Activated CD4-positive, CD25-positive, alpha-beta regulatory T cell treated with anti-CD3 and anti-CD28 coated beads, Interleukin-2, amount 50 U/mL, for 16 hours (primary cell): ENCODE results near the gene TMEM134.
"Not testable (repeated sequence)": the region's sequence is repeated elsewhere in the genome, so short reads cannot be mapped to it uniquely, and the experiment has no call there.

ENCODE experiments used
- DNase-seq: peaks from one replicate; pipeline ENCODE4 v3.0.0-alpha.2; 2020; ENCODE audit warnings: low read depth, low spot score

TMEM134 gene, protein sequence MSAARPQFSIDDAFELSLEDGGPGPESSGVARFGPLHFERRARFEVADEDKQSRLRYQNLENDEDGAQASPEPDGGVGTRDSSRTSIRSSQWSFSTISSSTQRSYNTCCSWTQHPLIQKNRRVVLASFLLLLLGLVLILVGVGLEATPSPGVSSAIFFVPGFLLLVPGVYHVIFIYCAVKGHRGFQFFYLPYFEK

DNA sequence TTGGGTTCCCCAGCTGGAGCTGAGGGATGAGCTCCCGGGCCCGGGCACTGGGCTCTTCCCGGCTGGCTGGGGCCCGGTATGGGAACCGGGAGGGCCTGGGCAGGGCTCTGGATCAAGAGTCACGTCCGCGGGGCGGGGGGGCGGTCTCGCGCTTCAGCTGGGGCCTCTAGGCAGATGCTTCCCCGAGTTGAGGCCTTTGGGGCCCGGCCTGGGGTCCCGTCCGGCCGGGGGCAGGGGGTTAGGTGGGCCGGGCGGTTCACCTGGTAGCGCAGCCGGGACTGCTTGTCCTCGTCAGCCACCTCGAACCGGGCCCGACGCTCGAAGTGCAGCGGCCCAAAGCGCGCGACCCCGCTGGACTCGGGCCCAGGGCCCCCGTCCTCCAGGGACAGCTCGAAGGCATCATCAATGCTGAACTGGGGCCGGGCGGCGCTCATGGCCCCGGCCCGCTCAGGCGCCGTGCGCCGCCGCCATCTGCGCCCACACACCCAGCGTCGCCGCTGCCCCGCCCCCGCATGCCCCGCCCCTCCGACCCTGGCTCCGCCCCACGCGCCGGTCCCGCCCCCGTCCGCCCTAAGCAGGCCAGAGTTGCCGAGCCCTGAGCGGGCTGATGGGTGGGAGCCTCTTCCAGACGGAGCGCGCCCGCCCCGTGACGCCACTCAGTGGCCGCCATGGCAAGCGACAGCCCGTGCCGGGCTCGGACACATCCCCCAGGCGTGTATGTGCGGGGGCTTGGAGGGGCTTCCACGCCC is at the start of gene TMEM134:
Gene TMEM134 (minus strand): TSS at position 493 of the 749 bp plus-strand sequence. CDS start 59 bp downstream, at position 434.
- DNase-seq, result peak; percentile 85

DNA sequence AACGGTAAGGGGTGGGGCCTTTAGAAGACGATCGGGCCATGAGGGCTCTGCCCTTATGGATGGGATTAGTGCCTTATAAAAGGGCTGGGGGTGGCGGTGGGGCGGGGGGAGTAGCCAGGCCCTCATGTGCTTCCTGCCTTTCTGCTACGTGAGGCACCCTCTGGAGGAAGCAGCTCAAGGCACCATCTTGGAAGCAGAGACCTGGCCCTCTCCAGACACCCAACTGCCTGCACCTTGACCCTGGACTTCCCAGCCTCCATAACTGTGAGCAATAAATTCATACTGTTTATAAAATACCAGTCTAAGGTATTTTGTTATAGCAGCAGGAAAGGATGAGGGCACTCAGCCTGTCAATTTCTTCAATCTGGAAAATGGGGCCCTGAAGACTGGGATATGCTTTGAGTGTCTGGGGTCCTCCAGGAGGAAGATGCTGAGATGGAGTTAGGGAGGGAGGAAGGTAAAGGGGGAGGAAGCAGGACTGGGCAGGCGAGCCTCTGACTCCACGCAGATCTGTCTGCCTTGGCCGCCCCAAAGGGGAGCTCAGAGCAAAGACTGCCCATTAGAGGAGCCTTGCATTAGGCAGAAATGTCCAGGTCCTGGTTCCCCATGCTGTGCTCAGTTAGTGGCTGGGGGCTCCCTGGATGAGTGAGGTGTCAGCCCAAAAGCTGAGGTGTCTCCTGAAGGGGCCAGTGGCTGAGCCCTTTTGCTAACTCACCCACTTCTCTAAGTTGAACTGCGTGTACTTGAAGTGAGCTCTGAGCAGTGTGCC is 48.9 kb upstream of the TMEM134 start:
- DNase-seq, result no peak

DNA sequence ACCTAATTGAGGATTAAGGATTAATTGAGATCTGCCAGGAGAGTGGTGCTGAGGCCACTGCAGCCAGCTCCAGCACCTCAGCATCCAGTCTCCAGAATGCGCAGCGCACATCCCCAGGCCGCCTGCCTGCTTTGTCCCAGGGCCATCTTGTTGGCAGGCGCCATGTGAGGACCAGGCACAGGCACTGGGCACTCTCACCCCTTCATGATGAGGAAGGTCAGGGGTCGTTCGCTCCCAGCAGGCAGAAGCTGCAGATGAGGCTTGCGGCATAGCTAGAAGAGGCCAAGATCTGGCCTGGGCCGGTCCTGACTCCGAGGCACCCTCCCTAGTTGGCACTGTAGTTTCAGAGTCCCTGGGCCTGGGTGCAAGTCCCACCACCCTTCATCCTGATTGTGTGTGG is 47.8 kb upstream of the TMEM134 start:
- no peak for DNase-seq

DNA sequence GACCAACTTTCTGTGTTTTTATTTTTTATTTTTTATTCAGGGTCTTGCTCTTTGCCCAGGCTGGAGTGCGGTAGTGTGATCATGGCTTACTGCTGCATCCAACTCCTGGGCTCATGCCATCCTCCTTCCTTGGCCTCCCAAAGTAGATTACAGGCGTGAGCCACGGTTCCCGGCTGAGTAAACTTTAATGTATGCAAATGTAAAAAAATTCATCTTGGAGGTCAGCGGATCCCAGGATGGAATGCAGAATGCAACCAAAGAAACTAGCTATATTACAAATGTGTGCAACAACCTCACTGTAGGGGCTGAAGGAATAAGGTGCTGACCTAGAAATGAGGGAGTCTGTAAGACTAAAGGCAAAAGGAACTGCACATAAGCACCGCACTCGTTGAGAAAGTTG is 45.1 kb upstream of the TMEM134 start:
- DNase-seq, result no peak

DNA sequence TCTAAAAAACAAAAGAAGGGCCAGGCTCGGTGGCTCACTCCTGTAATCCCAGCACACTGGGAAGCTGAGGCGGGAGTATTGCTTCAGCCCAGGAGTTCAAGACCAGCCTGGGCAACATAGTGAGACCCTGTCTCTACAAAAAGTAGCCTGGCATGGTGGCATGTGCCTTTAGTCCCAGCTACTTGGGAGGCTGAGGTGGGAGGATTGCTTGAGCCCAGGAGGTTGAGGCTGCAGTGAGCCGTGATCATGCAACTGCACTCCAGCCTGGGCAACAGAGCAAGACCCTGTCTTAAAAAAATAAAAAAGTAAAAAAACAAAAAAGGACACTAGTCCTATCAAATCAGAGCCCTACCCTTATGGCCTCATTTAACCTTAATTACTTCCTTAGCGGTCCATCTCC is 42.5 kb upstream of the TMEM134 start:
- DNase-seq, result not testable (repeated sequence)

DNA sequence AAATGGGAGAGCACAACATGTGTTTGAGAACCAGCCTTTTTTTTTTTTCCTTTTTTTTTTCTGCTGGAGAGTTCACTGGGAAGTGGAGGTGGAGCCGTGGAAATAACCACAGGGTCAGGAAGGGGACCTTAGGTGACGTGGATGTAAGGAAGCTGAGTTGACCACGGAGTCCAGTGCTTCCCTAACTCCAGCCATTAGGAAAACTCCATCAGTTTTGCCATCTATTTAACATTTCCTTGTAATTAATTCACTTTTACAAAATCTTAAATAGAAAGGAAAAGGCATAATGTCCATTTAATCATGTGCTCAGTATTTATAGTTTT is 40.9 kb upstream of the TMEM134 start:
- DNase-seq, result no peak

DNA sequence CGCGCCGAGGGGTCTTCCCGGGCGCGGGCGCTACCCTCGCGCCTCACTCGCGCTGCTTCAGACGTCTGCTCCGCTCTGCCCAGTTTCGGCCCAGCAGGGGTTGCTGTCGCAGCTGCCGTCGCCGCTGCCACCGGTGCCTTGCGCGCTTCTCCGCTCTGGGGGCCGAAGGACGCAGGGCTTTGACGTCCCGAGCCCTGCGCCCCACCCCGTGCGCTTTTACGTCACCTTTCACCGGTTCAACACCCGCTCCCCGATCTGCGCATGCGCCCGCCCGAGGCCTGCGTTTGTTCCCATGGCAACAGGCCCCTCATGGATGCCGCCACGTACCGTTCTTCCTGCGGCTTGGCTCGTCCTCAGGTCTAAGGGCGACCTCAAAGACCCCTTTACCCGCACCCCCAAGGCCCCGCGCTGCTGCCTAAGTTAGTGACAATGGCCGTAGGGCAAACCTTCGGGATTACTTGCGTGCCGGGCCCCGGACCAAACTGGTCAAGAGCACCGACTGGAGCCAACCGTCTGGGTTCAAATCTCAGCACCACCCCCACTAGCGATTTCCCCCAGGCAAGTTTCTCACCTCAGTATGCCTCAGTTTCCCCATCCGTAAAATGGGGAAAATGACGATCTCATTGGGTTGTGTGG is 39.6 kb upstream of the TMEM134 start:
- DNase-seq, result peak; percentile 98

DNA sequence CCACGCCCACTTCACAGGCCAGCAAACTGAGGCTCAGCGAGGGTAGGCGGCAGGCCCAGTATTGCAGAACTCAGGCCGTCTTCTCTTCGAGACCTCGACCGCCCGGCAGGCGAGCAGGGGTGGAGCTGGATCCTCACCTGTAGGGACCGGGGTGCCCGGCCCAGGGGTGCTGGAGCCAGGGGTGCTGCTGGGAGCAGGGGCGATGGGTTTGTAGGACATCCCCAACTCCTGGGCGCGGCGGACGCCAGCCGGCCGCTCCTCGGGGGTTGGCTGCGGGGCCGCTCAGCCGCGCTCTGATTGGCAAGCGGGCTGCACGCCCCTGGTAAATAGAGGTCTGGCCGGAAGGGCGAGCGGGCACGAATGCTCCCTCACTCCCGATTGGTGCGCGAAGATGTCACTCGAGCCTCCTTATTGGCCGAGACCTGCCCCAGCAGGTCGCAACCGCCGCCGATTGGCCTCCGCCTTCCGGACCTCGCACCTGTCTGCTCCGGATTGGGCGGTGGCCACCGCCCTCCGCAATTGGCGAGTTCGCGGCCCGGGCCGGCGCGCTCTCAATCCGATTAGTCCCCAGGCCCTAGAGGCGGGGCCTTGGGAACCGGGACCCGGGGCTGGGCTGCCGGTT is 38.9 kb upstream of the TMEM134 start, which contains the start of gene CDK2AP2:
Gene CDK2AP2 (minus strand): TSS at position 299 of the 622 bp plus-strand sequence. CDS start 80 bp downstream, at position 219.
- peak; percentile 94 for DNase-seq

DNA sequence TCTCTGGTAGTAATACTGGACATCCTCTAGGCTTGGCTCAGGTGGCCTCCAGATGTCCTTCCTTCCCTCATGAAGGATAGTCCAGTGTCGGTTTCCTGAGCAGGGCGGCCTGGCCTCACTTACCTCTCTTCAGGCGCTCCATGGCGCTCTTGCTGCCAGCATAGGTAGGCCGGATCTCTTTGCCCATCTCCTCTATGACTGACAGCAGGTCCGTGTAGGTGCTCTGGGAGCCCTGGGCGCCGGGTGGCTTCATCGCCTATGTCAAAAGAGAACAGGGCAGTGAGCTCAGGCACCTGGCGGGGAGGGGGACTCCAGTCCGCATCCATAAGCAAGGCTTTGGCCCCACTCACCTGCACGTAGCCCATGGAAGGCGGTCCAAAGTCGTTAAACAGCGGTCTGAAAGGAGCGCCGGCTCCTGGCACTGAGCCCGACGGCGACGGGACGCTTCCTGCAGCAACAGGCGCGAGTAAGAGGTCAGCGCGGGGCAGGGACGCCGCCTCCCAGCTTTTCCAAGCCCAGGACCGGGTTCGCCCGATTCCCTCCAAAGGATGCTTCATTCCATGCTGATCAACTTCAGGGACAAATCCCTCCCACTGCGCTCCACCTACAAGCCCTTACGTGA is 38.3 kb upstream of the TMEM134 start:
- no peak for DNase-seq

DNA sequence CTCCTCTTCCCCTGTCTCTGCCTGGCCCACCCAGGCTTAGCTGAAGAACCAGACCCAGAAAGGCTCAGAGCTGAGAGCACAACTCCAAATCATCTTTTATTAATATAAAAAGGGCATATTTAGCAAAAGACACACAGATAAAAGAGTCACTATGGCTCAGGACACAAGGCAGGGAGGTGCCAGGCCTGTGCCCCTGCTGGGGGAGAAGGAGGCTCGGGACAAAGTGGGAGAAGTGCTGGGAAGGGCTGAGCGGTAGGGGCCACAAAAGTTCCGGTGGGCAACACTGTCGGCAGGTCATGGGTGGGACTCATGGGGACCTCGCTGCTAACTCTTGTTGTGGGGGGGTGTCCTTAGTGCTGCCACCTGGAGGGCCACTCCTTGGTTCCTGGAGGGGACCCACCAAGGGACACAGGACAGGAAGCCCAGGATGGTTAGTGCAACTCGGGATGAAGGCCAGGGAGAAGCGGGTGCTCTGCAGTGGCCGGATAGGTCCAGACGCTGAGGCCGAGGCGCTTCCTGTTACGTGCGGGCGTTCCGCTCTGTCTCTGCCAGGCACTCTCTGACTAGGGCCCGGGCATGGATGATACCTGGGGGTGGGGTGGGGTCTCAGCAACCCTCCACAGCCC is 37.5 kb upstream of the TMEM134 start:
- no peak for DNase-seq

DNA sequence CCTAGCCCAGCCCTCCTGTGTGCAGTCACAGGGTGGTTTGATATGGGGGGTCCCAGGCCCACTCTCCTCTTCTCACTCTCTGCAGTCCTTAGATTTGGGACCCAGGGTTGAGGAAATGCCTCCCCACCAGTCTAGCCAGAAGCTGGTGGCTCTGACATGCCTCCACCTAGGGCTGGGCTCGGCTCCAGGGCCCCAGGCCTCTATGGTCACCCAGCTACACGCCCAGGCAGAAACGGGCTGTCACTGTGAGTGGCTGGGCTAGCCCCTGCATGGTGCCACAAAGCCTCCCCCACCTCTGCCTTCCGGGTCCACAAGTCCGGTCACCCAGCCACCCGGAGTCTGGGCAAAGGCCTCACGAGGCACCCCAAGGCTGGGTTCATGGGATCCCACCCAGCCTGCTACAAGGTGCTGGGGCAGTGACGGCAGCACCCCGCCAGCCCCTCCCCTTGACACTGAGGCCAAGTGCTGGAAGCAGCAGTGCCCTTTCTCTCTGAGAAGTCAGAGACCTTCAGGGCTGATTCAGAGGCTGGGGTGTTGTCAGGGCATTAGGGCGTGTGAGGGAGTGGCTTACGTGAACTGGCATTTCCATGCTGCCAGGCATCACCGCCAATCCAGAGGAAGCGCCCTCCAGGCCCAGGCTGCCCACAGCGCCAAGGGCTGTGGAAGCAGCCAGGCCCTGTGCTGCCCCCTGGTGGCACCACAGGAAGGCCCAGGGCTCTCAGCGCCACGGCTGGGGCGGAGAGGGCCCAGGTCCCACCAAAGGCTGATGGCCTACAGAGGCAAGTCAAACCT is 36.8 kb upstream of the TMEM134 start:
- DNase-seq, result peak; percentile 79

DNA sequence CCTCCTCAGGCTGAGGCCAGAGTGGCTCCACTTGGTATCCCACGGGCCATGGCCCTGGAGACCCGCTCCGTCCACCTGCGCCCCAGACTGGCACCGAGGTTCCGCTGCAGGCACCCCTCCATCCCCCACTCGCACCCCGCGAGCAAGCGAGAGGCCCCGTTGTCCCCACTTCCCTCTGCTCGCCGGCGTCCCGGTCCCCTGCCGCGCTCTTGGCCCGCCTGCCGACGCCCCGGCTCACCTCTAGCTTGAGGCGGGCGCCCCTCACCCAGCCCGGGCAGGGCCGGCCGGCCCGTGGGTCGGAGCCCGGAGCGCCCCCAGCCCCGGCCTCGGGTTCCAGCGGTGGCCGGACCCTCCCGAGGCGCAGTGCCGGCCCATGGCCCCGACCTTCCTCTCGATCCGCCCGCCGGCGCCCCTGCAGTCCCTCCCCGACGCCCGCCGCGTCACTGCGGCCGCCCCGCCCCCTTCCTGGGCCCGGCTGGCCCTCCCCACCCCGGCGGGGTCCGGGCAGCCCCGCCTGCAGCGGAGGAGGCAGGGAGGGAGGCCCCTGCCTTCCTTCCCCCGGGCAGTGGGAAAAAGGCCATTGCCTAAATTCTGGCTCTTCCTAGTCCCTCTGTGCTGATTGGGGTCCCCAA is 36.0 kb upstream of the TMEM134 start, which contains the start of gene PITPNM1:
Gene PITPNM1 (minus strand): TSS at position 414 of the 632 bp plus-strand sequence. CDS start 1,183 bp downstream, outside the sequence.
- peak; percentile 41 for DNase-seq

DNA sequence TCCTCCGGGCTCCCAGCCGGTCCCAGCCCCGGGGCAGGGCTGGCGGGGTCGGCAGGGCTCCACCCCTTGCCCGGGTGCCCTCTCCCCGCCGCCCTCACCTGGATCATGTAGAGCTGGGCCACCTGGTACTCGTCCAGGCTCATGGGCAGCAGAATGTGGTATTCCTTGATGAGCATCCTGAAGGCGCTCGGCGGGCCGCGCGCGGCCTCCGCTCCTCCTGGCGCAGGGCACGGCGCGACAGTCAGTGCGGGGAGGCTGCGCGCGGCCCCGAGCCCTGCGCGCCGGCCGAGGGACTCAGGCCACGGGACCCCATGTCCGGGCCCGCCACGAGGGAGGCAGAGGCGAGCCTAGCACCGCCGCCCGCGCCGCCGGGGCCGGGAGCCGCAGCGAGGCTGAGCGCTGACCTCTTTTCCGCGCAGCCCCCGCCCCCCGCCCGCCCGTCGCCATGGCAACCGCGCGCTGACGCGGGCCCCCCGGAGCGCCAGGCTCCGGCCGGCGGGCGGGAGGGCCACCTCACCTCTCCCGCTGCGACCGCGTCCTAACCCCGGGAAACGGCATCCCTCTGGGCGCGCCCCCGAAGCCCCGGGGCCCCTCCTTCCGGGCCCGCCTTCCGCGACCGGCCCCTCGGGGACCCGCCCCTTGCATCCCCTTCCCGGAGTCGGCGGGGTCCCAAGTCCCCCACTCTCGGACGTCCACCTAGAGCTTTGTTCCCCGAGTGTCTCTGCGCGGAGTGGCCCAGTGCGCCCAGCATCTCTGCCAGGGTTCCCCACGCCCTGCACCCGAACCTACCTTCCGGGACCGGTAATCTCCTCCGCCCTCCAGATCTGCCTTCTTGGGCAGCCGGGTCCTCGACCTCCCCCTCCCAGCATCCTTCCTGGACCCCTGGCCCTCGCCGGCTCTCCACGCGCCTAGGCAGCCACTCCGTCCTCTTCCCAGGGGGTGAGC is 35.2 kb upstream of the TMEM134 start:
- DNase-seq, result no peak

DNA sequence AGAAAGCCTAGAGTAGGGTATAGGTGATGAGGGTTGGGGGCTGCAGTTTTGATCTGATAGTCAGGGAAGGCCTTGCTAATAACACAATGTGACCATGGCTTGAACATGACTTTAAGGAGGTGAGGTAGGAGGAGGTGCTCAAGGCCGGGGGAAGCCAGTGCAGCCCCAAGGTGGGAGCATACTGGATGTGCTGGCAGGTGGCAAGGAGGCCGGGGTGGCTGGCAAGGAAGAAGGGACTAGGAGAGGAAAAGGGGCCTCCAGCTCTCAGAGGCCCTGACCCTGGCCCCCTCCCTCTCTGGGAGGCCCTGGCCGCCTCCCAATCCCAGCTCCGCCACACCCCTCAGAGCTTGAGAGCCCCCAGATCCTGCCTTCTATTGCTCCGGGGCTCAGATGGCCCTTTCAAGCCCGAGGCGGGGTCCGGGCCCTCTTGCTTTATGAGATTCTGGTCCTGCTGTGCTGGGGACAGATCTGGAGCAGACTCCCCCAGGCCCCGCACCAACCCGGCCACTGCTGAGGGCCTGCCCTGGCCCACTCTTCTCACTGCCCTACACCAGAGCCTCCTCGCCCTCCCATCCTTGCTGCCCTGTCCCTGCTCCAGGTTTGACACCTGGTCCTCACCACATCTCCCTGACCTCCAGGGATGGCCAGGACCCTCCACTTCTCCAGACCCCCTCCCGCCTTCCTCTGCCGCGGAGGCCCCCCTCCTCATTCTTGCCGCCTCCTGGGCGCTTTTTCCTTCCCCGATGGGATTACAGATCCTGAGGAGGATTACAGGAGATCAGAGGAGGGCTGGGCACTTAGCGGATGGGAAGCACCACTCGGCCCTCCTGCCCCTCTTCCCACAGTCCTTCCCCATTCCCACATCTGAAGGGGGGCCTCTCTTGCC is 34.3 kb upstream of the TMEM134 start:
- DNase-seq, result no peak

DNA sequence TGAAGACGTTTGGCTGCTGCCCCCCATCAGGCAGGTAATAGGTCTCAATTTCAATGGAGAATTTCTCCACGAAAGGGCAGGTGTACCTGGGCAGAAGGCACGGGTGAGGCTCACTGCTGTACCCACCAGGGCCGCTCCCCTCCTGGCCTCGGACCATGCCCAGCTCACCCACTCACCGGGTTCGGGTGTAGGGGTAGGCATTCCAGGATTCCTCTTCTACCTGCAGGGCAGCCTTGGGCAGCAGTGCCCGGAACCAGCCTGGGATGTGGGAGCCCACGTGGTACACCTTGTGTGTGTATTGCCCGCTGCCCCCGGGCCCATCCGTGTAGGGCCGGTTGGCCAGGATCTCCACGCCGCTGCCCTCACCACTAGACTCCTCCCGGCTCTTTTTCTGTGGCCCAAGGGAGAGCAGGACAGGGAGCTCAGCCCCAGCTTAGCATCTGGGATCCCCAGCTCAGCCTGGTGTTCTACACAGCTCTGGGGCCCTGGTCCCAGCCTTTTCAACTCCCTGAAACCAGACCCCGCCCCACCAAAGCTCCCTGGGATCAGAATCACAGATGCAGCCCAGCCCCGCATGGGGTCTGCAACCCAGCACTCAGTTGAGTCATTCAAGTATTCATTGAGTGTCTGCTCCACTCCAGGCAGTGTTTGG is 33.4 kb upstream of the TMEM134 start:
- no peak for DNase-seq

DNA sequence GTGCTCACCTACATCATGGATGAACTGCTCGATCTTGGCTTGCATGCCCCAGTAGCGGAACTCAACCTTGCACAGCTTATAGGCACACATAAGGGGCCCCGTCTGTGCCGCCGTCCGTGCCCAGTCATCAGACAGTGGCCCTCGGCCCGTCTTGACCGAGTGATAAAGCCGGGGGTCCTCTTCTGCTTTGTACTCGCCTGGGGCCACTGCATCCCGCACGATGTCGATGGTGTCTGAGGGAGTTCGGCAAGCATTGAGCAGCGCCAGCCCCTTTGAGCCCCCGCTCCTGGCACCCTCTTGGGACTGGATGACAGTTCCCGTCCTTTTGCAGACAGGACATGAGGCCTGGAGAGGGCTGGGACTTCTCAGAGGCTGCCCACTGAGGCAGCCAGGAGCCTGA is 32.8 kb upstream of the TMEM134 start:
- no peak for DNase-seq
